B cell (primary cell): Measurements from ENCODE around the gene WDR45. TPM values are rescaled to one million over a fixed set of nuclear protein-coding genes. Genes with fewer than 3 reads are reported as not detected.

ENCODE experiments used
- ATAC-seq: fragments of 200-7000 bp; cut with Tn5 transposase; one replicate; pipeline ENCODE4 v1.10.0; 2021; ENCODE audit warnings: low read depth, mild to moderate bottlenecking, moderate number of reproducible peaks, moderate library complexity
- CTCF ChIA-PET: fragments of 350-600 bp; sonication (Branson Sonifier 250); formaldehyde crosslinking; loops from one replicate; lab custom pipeline; 2021; ENCODE audit warnings: antibody characterized with exemption, inconsistent platforms; lab: Charles Lee
- POLR2A ChIA-PET: fragments of 350-600 bp; sonication (Branson Sonifier 250); formaldehyde crosslinking; loops from one replicate; lab custom pipeline; 2021; ENCODE audit warnings: antibody characterized with exemption; lab: Charles Lee
- DNase-seq: peaks from one replicate; pipeline ENCODE4 v3.0.0; 2013
- H2AFZ ChIP-seq: 2 replicates; pipeline ENCODE4 v1.6.1; 2012; ENCODE audit warnings: mild to moderate bottlenecking, low read depth, low read length; ENCODE audit not compliant: insufficient read depth, poor library complexity, severe bottlenecking
- H3K27ac ChIP-seq, 2 donors: 1 replicate in 1 of 2; 2 replicates in 1 of 2; pipeline ENCODE4 v1.5.1; 2012 to 2013; ENCODE audit warnings: low read length in 2 of 2, mild to moderate bottlenecking in 2 of 2, moderate library complexity in 1 of 2
- H3K27me3 ChIP-seq, 4 experiments: fragments of 200-600 bp in 1 of 4; sonication (generic) in 1 of 4; replicated peaks in 1 of 4; 1 replicate in 2 of 4; 2 replicates in 2 of 4; pipeline versions ENCODE4 v1.6.1 to v1.7.0; 2013 to 2016; ENCODE audit warnings: low read length in 3 of 4, mild to moderate bottlenecking in 2 of 4, mixed read lengths in 1 of 4, moderate library complexity in 1 of 4; ENCODE audit not compliant: insufficient read depth in 4 of 4, control insufficient read depth in 3 of 4; ENCODE audit errors: control extremely low read depth in 1 of 4
- H3K36me3 ChIP-seq, 2 experiments: replicated peaks in 1 of 2; 1 replicate in 1 of 2; 2 replicates in 1 of 2; pipeline versions ENCODE4 v1.6.1 to v1.7.1; 2013; ENCODE audit warnings: low read length in 1 of 2; ENCODE audit not compliant: insufficient read depth in 2 of 2, control insufficient read depth in 1 of 2; ENCODE audit errors: control extremely low read depth in 1 of 2, extremely low read depth in 1 of 2
- H3K4me1 ChIP-seq, 2 donors: fragments of 200-600 bp in 1 of 2; sonication (generic) in 1 of 2; 1 replicate in 1 of 2; 2 replicates in 1 of 2; pipeline versions ENCODE4 v1.5.1 to v1.6.1; 2013 to 2017; ENCODE audit warnings: low read length in 2 of 2; ENCODE audit not compliant: control insufficient read depth in 2 of 2, insufficient read depth in 2 of 2
- H3K4me2 ChIP-seq: replicated peaks from 2 replicates; pipeline ENCODE3; 2012; ENCODE audit warnings: mild to moderate bottlenecking, low read depth, low read length; ENCODE audit not compliant: poor library complexity, severe bottlenecking
- H3K4me3 ChIP-seq, 5 experiments: fragments of 200-600 bp in 1 of 5; sonication (generic) in 1 of 5; 1 replicate in 3 of 5; 2 replicates in 2 of 5; pipeline versions ENCODE4 v1.5.1 to v1.7.0; 2011 to 2016; ENCODE audit warnings: low read length in 4 of 5, mild to moderate bottlenecking in 4 of 5, low read depth in 2 of 5, control low read depth in 1 of 5, moderate library complexity in 1 of 5; ENCODE audit not compliant: insufficient read depth in 1 of 5; ENCODE audit errors: control extremely low read depth in 1 of 5, extremely low read depth in 1 of 5
- H3K79me2 ChIP-seq: fragments of 200-600 bp; sonication (generic); one replicate; pipeline ENCODE4 v1.6.0; 2016; ENCODE audit warnings: low read length; ENCODE audit not compliant: control insufficient read depth, insufficient read depth
- H3K9ac ChIP-seq: fragments of 200-600 bp; sonication (generic); 2 replicates; pipeline ENCODE4 v1.6.1; 2017; ENCODE audit warnings: mild to moderate bottlenecking, low read length, moderate library complexity
- H3K9me3 ChIP-seq, 3 donors: one replicate each; pipeline versions ENCODE4 v1.6.1 to v1.7.1; 2013; ENCODE audit warnings: low read length in 2 of 3; ENCODE audit not compliant: control insufficient read depth in 2 of 3, insufficient read depth in 1 of 3; ENCODE audit errors: control extremely low read depth in 1 of 3
- H4K20me1 ChIP-seq: 2 replicates; pipeline ENCODE4 v1.6.0; 2012; ENCODE audit warnings: mild to moderate bottlenecking, low read length; ENCODE audit not compliant: insufficient read depth, control insufficient read depth, poor library complexity, severe bottlenecking
- H3K27ac Mint-ChIP-seq: one replicate; pipeline ENCODE4 v1.8.0; 2021; ENCODE audit warnings: mixed read lengths
- H3K27me3 Mint-ChIP-seq: one replicate; pipeline ENCODE4 v1.8.0; 2021; ENCODE audit warnings: mixed read lengths
- H3K4me1 Mint-ChIP-seq: one replicate; pipeline ENCODE4 v1.8.0; 2021; ENCODE audit warnings: mixed read lengths
- H3K4me3 Mint-ChIP-seq: one replicate; pipeline ENCODE4 v1.8.0; 2021; ENCODE audit warnings: mixed read lengths
- H3K9me3 Mint-ChIP-seq: one replicate; pipeline ENCODE4 v1.8.0; 2022; ENCODE audit warnings: mixed read lengths; ENCODE audit not compliant: insufficient read depth
- CTCF ChIP-seq: fragments of 200-600 bp; IDR thresholded peaks from one replicate; pipeline ENCODE4 v1.8.0; 2022; ENCODE audit warnings: antibody characterized with exemption, mild to moderate bottlenecking
- EZH2 ChIP-seq: IDR thresholded peaks from 2 replicates; pipeline ENCODE4 v1.6.1; 2012; ENCODE audit warnings: borderline replicate concordance, low read depth, mild to moderate bottlenecking, moderate library complexity, low read length; ENCODE audit not compliant: insufficient read depth, poor library complexity, severe bottlenecking
- WGBS: methylation state at CpG from one replicate; pipeline ENCODE4 v1.1.5; 2013; ENCODE audit warnings: missing lambda C conversion rate; ENCODE audit not compliant: insufficient coverage; 5-methylcytosine and 5-hydroxymethylcytosine counted together
- intact Hi-C: fragments of 100-400 bp; cut with micrococcal nuclease; formaldehyde crosslinking; loops from one replicate; pipeline ENCODE4 v1.10.0; 2022
- polyA plus RNA-seq: library from polyadenylated mRNA; depleted of rRNA; stranded (reverse); fragments of >200 nt; gene quantifications from 2 replicates; pipeline ENCODE4 v1.2.3, GENCODE V29; 2012
- total RNA-seq, 2 donors: library from RNA; stranded (reverse); fragments of 120-200 nt in 1 of 2; gene quantifications; 1 replicate in 1 of 2; 2 replicates in 1 of 2; pipeline versions ENCODE4 v1.2.3 to v1.2.4, GENCODE V29; 2013 to 2022

Gene WDR45
- total and polyA plus RNA-seq, 2 donors (not counting 1 experiment from before 2014, with no cell fraction given) = 100 to 153 TPM

- peaks cover 30% of the 10 kb centered on the region for H3K4me1 Mint-ChIP-seq
- H3K9me3 Mint-ChIP-seq = no peaks in the 10 kb centered on the region
- Histone ChIP-seq H3K36me3 (peaks cover 3 to 21% of the 10 kb centered on the region in 2 experiments), H2AFZ (no peak overlapping the region), H3K4me1 (peaks cover 12 to 26% of the 10 kb centered on the region in 2 donors), H3K4me2 (no peak overlapping the region), H4K20me1 (no peaks in the 10 kb centered on the region), H3K79me2 (peaks cover 6% of the 10 kb centered on the region), H3K9ac (no peak overlapping the region), H3K4me3 (no peak overlapping the region), H3K9me3 (no peaks in the 10 kb centered on the region), H3K27ac (no peak overlapping the region), H3K27me3 (no peaks in the 10 kb centered on the region)
- no peak overlapping the region for H3K4me3 Mint-ChIP-seq
- POLR2A ChIA-PET = no interaction called here
- TF ChIP-seq EZH2 = no peak
- TF ChIP-seq CTCF = no peak
- 96% methylated on average over 5 of the region's 15 CpGs for WGBS
- CTCF ChIA-PET = no interaction called here
- intact Hi-C loops = no loop called here
- H3K27ac Mint-ChIP-seq = no peak overlapping the region
- ATAC-seq (no peak), DNase-seq (no peak)
- H3K27me3 Mint-ChIP-seq = no peaks in the 10 kb centered on the region
Measured at GRCh38 chrX:49037883-49038475, 41.7 kb downstream of the WDR45 start.

DNA sequence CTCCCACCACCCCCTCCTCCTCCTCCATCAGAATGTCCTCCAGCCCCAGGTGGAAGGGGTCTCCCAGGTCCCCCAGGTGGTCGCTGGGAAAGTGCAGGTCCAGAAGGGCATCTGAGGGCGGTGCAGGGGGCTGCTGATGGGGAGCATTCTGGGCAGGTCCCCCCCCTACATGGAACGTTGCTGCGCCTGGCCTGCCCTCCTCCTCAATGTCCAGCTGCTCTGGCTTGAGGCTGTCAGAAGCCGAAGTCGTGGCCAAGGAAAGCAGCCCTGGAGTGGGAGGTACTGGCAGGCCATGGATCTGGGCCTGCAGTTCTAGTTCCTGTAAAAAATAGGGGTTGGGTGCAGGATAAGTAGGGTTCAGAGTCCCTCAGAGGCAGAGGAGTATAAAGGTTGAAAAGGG, 49.4 kb downstream of the WDR45 start:
- no peaks in the 10 kb centered on the region for H3K27me3 ChIP-seq
- CTCF ChIA-PET = no interaction called here
- H4K20me1 ChIP-seq = no peaks in the 10 kb centered on the region
- H2AFZ ChIP-seq = no peak overlapping the region
- TF ChIP-seq CTCF (no peak), EZH2 (no peak)
- peaks cover 0 to 6% of the 10 kb centered on the region in 2 donors for H3K4me1 ChIP-seq
- POLR2A ChIA-PET = no interaction called here
- H3K27ac Mint-ChIP-seq = no peak overlapping the region
- no peaks in the 10 kb centered on the region for H3K9me3 Mint-ChIP-seq
- peaks cover 3 to 10% of the 10 kb centered on the region in 2 experiments for H3K36me3 ChIP-seq
- H3K9ac ChIP-seq = no peak overlapping the region
- 100% methylated on average over 2 of the region's 6 CpGs for WGBS
- no peak overlapping the region for H3K4me2 ChIP-seq
- no peaks in the 10 kb centered on the region for H3K9me3 ChIP-seq
- intact Hi-C loops = no loop called here
- peaks cover 7% of the 10 kb centered on the region for H3K4me1 Mint-ChIP-seq
- no peaks in the 10 kb centered on the region for H3K79me2 ChIP-seq
- no peak overlapping the region for H3K4me3 Mint-ChIP-seq
- ATAC-seq (no peak), DNase-seq (no peak)
- H3K4me3 ChIP-seq = no peak overlapping the region
- no peaks in the 10 kb centered on the region for H3K27me3 Mint-ChIP-seq
- no peak overlapping the region for H3K27ac ChIP-seq
